GM06990 (cell line): ENCODE measurements around the gene NTN1.

Source experiments
- DNase-seq: peaks from one replicate; pipeline ENCODE4 v3.0.0-alpha.2; 2011; ENCODE audit not compliant: insufficient read length; ENCODE audit errors: extremely low read depth
- H3K27me3 ChIP-seq: replicated peaks from 2 replicates; pipeline ENCODE4 v1.6.0; 2011; ENCODE audit warnings: low read length; ENCODE audit not compliant: control insufficient read depth, insufficient read depth
- H3K36me3 ChIP-seq: 2 replicates; pipeline ENCODE4 v1.5.1; 2011; ENCODE audit warnings: low read length; ENCODE audit not compliant: control insufficient read depth, insufficient read depth
- H3K4me3 ChIP-seq: replicated peaks from 2 replicates; pipeline ENCODE4 v1.5.1; 2011; ENCODE audit warnings: low read depth, mild to moderate bottlenecking, control low read depth, low read length
- CTCF ChIP-seq: IDR thresholded peaks from 2 replicates; pipeline ENCODE4 v1.5.1; 2011; ENCODE audit warnings: low read length, control low read depth, mild to moderate bottlenecking, inconsistent platforms; ENCODE audit not compliant: insufficient read depth, poor library complexity, severe bottlenecking

The NTN1 gene

GRCh38 chr17:9021992-9022572, 772 bp downstream of the NTN1 start:
- TF ChIP-seq CTCF, result no peak
- no peaks in the 10 kb centered on the region; the same call in none of the 2 replicates for H3K27me3 ChIP-seq
- no peaks in the 10 kb centered on the region for H3K36me3 ChIP-seq
- DNase-seq, result no peak
- H3K4me3 ChIP-seq, result peak overlapping the region; percentile 69

GRCh38 chr17:9022573-9023391, 1.5 kb downstream of the NTN1 start:
- Histone ChIP-seq H3K27me3 (no peaks in the 10 kb centered on the region; the same call in none of the 2 replicates), H3K4me3 (peak overlapping the region; percentile 69), H3K36me3 (no peaks in the 10 kb centered on the region)
- TF ChIP-seq CTCF, result no peak
- DNase-seq, result peak; percentile 37

- TF ChIP-seq CTCF, result no peak
- H3K4me3 ChIP-seq, result no peak overlapping the region
- no peaks in the 10 kb centered on the region; the same call in none of the 2 replicates for H3K27me3 ChIP-seq
- H3K36me3 ChIP-seq, result no peaks in the 10 kb centered on the region
- no peak for DNase-seq
These were observed 2.3 kb downstream of the NTN1 start for GRCh38 chr17:9023392-9024218.

GRCh38 chr17:9024497-9024896, 3.2 kb downstream of the NTN1 start:
- Histone ChIP-seq H3K27me3 (no peaks in the 10 kb centered on the region; the same call in none of the 2 replicates), H3K4me3 (no peak overlapping the region), H3K36me3 (no peaks in the 10 kb centered on the region)
- DNase-seq, result no peak
- no peak for TF ChIP-seq CTCF

GRCh38 chr17:9026741-9027140, 5.4 kb downstream of the NTN1 start:
- DNase-seq, result no peak
- Histone ChIP-seq H3K4me3 (no peak overlapping the region), H3K36me3 (no peaks in the 10 kb centered on the region), H3K27me3 (no peaks in the 10 kb centered on the region; the same call in none of the 2 replicates)
- no peak for TF ChIP-seq CTCF
